DOHH2 (cell line): ENCODE measurements around the gene MYB.

ENCODE experiments used
- H3F3A ChIP-seq: fragments of 200-600 bp; sonication (generic), shearing (Covaris generic); 2 replicates; pipeline ENCODE4 v1.6.0; 2016; ENCODE audit warnings: antibody characterized with exemption, mild to moderate bottlenecking; ENCODE audit not compliant: control insufficient read depth, insufficient read depth
- H3K27ac ChIP-seq: fragments of 200-600 bp; sonication (generic); 2 replicates; pipeline ENCODE4 v1.5.1; 2014; ENCODE audit warnings: low read depth, mild to moderate bottlenecking, low read length, moderate library complexity
- H3K27me3 ChIP-seq: fragments of 200-600 bp; sonication (generic); 2 replicates; pipeline ENCODE4 v1.6.1; 2014; ENCODE audit warnings: mild to moderate bottlenecking, low read length, mixed read lengths; ENCODE audit not compliant: control insufficient read depth
- H3K36me3 ChIP-seq: fragments of 200-600 bp; sonication (generic); 2 replicates; pipeline ENCODE4 v1.6.1; 2014; ENCODE audit warnings: mild to moderate bottlenecking, low read length, moderate library complexity, mixed read lengths; ENCODE audit not compliant: control insufficient read depth
- H3K4me1 ChIP-seq: fragments of 200-600 bp; sonication (generic); 2 replicates; pipeline ENCODE4 v1.6.1; 2014; ENCODE audit warnings: mild to moderate bottlenecking, low read length, mixed read lengths; ENCODE audit not compliant: control insufficient read depth
- H3K4me2 ChIP-seq: fragments of 200-600 bp; sonication (generic); 2 replicates; pipeline ENCODE4 v1.6.0; 2014; ENCODE audit warnings: mild to moderate bottlenecking, low read length, moderate library complexity
- H3K4me3 ChIP-seq: fragments of 200-600 bp; sonication (generic); 2 replicates; pipeline ENCODE4 v1.5.1; 2014; ENCODE audit warnings: mild to moderate bottlenecking, low read length, mixed read lengths
- H3K79me2 ChIP-seq: fragments of 200-600 bp; sonication (generic); 2 replicates; pipeline ENCODE4 v1.6.1; 2014; ENCODE audit warnings: mild to moderate bottlenecking, low read length, mixed read lengths; ENCODE audit not compliant: control insufficient read depth
- H3K9me2 ChIP-seq: fragments of 200-600 bp; sonication (generic); replicated peaks from 2 replicates; pipeline ENCODE4 v1.6.1; 2014; ENCODE audit warnings: mild to moderate bottlenecking, low read length, mixed read lengths; ENCODE audit not compliant: control insufficient read depth
- H3K9me3 ChIP-seq: fragments of 200-600 bp; sonication (generic); 2 replicates; pipeline ENCODE4 v1.6.1; 2014; ENCODE audit warnings: antibody characterized with exemption, low read length, mixed read lengths; ENCODE audit not compliant: control insufficient read depth, insufficient read depth
- H4K20me1 ChIP-seq: fragments of 200-600 bp; sonication (generic); 2 replicates; pipeline ENCODE4 v1.6.0; 2014; ENCODE audit warnings: low read depth, mild to moderate bottlenecking, antibody characterized with exemption, low read length, moderate library complexity; ENCODE audit not compliant: control insufficient read depth, insufficient read depth
- CTCF ChIP-seq: fragments of 200-600 bp; sonication (generic); IDR thresholded peaks from one replicate; pipeline ENCODE4 v1.5.1; 2014; ENCODE audit warnings: antibody characterized with exemption, mild to moderate bottlenecking, low read depth, low read length; ENCODE audit not compliant: poor library complexity, severe bottlenecking
- EZH2phosphoT487 ChIP-seq: fragments of 200-600 bp; sonication (generic); IDR thresholded peaks from 2 replicates; pipeline ENCODE4 v1.6.1; 2017; ENCODE audit warnings: borderline replicate concordance, mild to moderate bottlenecking, antibody characterized with exemption, low read length, moderate library complexity, mixed read lengths

The MYB gene

GRCh38 chr6:135268263-135268662 is 87.2 kb downstream of the MYB start:
- H3K79me2 ChIP-seq: no peaks in the 10 kb centered on the region
- no peaks in the 10 kb centered on the region for H4K20me1 ChIP-seq
- H3K4me2 ChIP-seq: no peak overlapping the region
- no peak overlapping the region for H3K4me3 ChIP-seq
- no peaks in the 10 kb centered on the region for H3K9me3 ChIP-seq
- H3K27me3 ChIP-seq: no peaks in the 10 kb centered on the region
- peaks cover 47% of the 10 kb centered on the region for H3K4me1 ChIP-seq
- no peaks in the 10 kb centered on the region for H3K36me3 ChIP-seq
- H3F3A ChIP-seq: 0 out of 2 replicates have a peak, but pooled peaks cover 5% of the 10 kb centered on the region
- TF ChIP-seq CTCF: no peak
- TF ChIP-seq EZH2phosphoT487: no peak
- H3K9me2 ChIP-seq: no peaks in the 10 kb centered on the region
- no peak overlapping the region for H3K27ac ChIP-seq

GRCh38 chr6:135268740-135269139 is 87.6 kb downstream of the MYB start:
- 0 out of 2 replicates have a peak, but pooled peaks cover 5% of the 10 kb centered on the region for H3F3A ChIP-seq
- no peaks in the 10 kb centered on the region for H3K36me3 ChIP-seq
- H3K27me3 ChIP-seq: no peaks in the 10 kb centered on the region
- H3K4me1 ChIP-seq: peaks cover 47% of the 10 kb centered on the region
- no peaks in the 10 kb centered on the region for H4K20me1 ChIP-seq
- no peaks in the 10 kb centered on the region for H3K9me3 ChIP-seq
- no peaks in the 10 kb centered on the region for H3K9me2 ChIP-seq
- TF ChIP-seq CTCF: no peak
- no peak for TF ChIP-seq EZH2phosphoT487
- no peak overlapping the region for H3K4me3 ChIP-seq
- no peak overlapping the region for H3K27ac ChIP-seq
- H3K4me2 ChIP-seq: no peak overlapping the region
- no peaks in the 10 kb centered on the region for H3K79me2 ChIP-seq
